Body of pancreas (tissue), 4 donors: ENCODE data around the gene RPS6KB2.

Experiments
- POLR2A ChIP-seq, 3 donors: fragments of 450-650 bp; IDR thresholded peaks; one replicate each; pipeline ENCODE4 v1.6.1; 2016; ENCODE audit warnings: antibody characterized with exemption in 3 of 3, mild to moderate bottlenecking in 2 of 3
- TF ChIP-seq, protein P1 (sequence below), 7 experiments: fragments of 450-650 bp in 4 of 7; fragments of 200-600 bp in 3 of 7; sonication (generic) in 3 of 7; IDR thresholded peaks; one replicate each; pipeline ENCODE4 v1.5.1; 2016 to 2019; ENCODE audit warnings: antibody characterized with exemption in 7 of 7

DNA sequence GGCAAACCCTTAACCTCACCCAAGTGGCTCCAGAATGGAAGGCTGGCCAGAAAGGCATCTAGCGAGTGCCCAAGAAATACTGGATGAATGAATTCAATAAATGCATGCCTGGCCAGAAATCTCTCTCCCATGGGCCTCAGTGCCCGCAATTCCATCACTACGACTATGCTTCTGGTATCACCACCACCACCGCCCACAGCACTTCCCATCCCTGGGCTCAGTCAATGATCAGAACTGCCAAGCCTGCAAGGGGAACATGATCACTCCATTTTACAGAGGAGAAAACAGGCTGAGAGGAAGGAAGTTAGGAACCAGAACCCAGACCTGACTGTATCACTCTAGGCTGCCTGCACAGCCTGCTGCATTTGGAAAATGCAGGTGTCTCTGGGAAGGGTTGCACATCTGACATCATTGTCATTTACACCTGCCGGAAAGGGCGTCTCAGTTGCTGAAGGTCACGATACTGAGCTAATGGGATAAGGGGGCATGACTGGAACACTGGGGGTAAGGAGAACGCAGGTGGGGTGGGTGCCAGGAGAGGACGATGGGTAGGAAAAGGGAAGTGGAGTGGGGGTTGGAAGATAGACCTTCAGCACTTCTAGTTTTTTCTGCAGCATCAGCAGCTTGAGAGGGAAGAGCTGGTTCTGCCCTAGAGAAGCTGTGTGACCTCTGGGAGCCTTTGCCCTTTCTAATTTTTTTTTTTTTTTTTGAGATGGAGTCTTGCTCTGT lies 21.0 kb downstream of the RPS6KB2 start:
- TF ChIP-seq, protein P1, sequence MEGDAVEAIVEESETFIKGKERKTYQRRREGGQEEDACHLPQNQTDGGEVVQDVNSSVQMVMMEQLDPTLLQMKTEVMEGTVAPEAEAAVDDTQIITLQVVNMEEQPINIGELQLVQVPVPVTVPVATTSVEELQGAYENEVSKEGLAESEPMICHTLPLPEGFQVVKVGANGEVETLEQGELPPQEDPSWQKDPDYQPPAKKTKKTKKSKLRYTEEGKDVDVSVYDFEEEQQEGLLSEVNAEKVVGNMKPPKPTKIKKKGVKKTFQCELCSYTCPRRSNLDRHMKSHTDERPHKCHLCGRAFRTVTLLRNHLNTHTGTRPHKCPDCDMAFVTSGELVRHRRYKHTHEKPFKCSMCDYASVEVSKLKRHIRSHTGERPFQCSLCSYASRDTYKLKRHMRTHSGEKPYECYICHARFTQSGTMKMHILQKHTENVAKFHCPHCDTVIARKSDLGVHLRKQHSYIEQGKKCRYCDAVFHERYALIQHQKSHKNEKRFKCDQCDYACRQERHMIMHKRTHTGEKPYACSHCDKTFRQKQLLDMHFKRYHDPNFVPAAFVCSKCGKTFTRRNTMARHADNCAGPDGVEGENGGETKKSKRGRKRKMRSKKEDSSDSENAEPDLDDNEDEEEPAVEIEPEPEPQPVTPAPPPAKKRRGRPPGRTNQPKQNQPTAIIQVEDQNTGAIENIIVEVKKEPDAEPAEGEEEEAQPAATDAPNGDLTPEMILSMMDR (IDR thresholded peaks at IDR 0.05) = no peak
- no peak for TF ChIP-seq POLR2A (IDR thresholded peaks at IDR 0.05)
